GM12864 (cell line): Measurements from ENCODE around the gene OXTR.

Source experiments
- DNase-seq: peaks from one replicate; pipeline ENCODE4 v3.0.0-alpha.2; 2011; ENCODE audit warnings: low read depth
- H3K4me3 ChIP-seq: 2 replicates; pipeline ENCODE4 v1.5.1; 2011; ENCODE audit warnings: mild to moderate bottlenecking, low read depth, low read length, control low read depth
- CTCF ChIP-seq: IDR thresholded peaks from 2 replicates; pipeline ENCODE4 v1.5.1; 2011; ENCODE audit warnings: low read depth, mild to moderate bottlenecking, moderate library complexity, low read length, control low read depth, inconsistent platforms; ENCODE audit errors: missing control alignments

Gene OXTR

GRCh38 chr3:8745619-8746370 lies 23.6 kb downstream of the OXTR start:
- no peak for TF ChIP-seq CTCF
- DNase-seq = no peak
- H3K4me3 ChIP-seq = no peak overlapping the region

- TF ChIP-seq CTCF = no peak
- DNase-seq = no peak
- no peak overlapping the region for H3K4me3 ChIP-seq
These were observed 25.5 kb downstream of the OXTR start for GRCh38 chr3:8743911-8744310.

GRCh38 chr3:8743021-8743601 lies 26.3 kb downstream of the OXTR start:
- no peak overlapping the region for H3K4me3 ChIP-seq
- TF ChIP-seq CTCF = no peak
- DNase-seq = no peak

GRCh38 chr3:8741581-8742261 lies 27.7 kb downstream of the OXTR start:
- no peak overlapping the region for H3K4me3 ChIP-seq
- TF ChIP-seq CTCF = no peak
- DNase-seq = no peak

GRCh38 chr3:8739757-8740504 lies 29.5 kb downstream of the OXTR start:
- H3K4me3 ChIP-seq = no peak overlapping the region
- no peak for TF ChIP-seq CTCF
- DNase-seq = no peak

GRCh38 chr3:8738639-8739038 lies 30.8 kb downstream of the OXTR start:
- DNase-seq = no peak
- H3K4me3 ChIP-seq = no peak overlapping the region
- no peak for TF ChIP-seq CTCF
